ENCODE results near the gene UHRF1. TPM values are rescaled to one million over a fixed set of nuclear protein-coding genes. Genes with fewer than 3 reads are reported as not detected.

UHRF1 gene
- total and polyA plus RNA-seq, 2 of the 13 experiments (the other 11 are each of a cell fraction or from before 2014, with no cell fraction given): 6.8 to 78.4 TPM

- TF ChIP-seq ZNF644 (CRISPR knock-in tag; IDR thresholded peaks at IDR 0.05; ENCODE audit: low read depth) (peak; percentile 64), HMG20B (CRISPR knock-in tag; conservative IDR thresholded peaks at IDR 0.05) (0 out of 2 replicates have a peak, but pooled peaks have one; percentile 39), KLF6 (CRISPR knock-in tag; IDR thresholded peaks at IDR 0.05) (peak; percentile 59; the same call in 1 of the 2 replicates), ZNF451 (CRISPR knock-in tag; IDR thresholded peaks at IDR 0.05) (no peak), HMGA1 (CRISPR knock-in tag; conservative IDR thresholded peaks at IDR 0.05) (no peak), ZBTB1 (CRISPR knock-in tag; IDR thresholded peaks at IDR 0.05; ENCODE audit: borderline replicate concordance) (no peak), NCOA2 (CRISPR knock-in tag; IDR thresholded peaks at IDR 0.05) (peak; percentile 80), AFF4 (CRISPR knock-in tag; IDR thresholded peaks at IDR 0.05) (no peak), HNF4G (IDR thresholded peaks at IDR 0.05; ENCODE audit: borderline replicate concordance, low read depth, low read length) (no peak), HNF4G (CRISPR knock-in tag; IDR thresholded peaks at IDR 0.05; ENCODE audit: borderline replicate concordance, low read depth) (no peak), DPF2 (CRISPR knock-in tag; IDR thresholded peaks at IDR 0.05; ENCODE audit: borderline replicate concordance, low read depth) (peak; percentile 80), ZNF251 (CRISPR knock-in tag; IDR thresholded peaks at IDR 0.05) (no peak), ETV5 (CRISPR knock-in tag; IDR thresholded peaks at IDR 0.05; ENCODE audit: borderline replicate concordance) (peak; percentile 99), KDM2A (CRISPR knock-in tag; IDR thresholded peaks at IDR 0.05; ENCODE audit: borderline replicate concordance, low read depth) (peak; percentile 64), MYC (CRISPR knock-in tag; IDR thresholded peaks at IDR 0.05; ENCODE audit: borderline replicate concordance) (peak; percentile 9; the same call in 1 of the 2 replicates), HOXA5 (CRISPR knock-in tag; IDR thresholded peaks at IDR 0.05) (0 out of 2 replicates have a peak, but pooled peaks have one; percentile 43), TEAD2 (CRISPR knock-in tag; IDR thresholded peaks at IDR 0.05) (no peak), REXO4 (CRISPR knock-in tag; IDR thresholded peaks at IDR 0.05; ENCODE audit: borderline replicate concordance) (no peak), RFXANK (CRISPR knock-in tag; IDR thresholded peaks at IDR 0.05) (no peak; the same call in 1 of the 2 replicates)
- TF ChIP-seq, protein P1, sequence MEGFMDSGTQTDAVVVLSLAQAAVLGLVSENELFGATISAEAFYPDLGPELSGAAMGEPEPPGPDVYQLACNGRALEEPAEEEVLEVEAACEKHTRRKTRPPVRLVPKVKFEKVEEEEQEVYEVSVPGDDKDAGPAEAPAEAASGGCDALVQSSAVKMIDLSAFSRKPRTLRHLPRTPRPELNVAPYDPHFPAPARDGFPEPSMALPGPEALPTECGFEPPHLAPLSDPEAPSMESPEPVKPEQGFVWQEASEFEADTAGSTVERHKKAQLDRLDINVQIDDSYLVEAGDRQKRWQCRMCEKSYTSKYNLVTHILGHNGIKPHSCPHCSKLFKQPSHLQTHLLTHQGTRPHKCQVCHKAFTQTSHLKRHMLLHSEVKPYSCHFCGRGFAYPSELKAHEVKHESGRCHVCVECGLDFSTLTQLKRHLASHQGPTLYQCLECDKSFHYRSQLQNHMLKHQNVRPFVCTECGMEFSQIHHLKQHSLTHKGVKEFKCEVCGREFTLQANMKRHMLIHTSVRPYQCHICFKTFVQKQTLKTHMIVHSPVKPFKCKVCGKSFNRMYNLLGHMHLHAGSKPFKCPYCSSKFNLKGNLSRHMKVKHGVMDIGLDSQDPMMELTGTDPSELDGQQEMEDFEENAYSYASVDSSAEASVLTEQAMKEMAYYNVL (CRISPR knock-in tag; IDR thresholded peaks at IDR 0.05; ENCODE audit: borderline replicate concordance): peak; percentile 87; the same call in 1 of the 2 replicates
- TF ChIP-seq, protein P2, sequence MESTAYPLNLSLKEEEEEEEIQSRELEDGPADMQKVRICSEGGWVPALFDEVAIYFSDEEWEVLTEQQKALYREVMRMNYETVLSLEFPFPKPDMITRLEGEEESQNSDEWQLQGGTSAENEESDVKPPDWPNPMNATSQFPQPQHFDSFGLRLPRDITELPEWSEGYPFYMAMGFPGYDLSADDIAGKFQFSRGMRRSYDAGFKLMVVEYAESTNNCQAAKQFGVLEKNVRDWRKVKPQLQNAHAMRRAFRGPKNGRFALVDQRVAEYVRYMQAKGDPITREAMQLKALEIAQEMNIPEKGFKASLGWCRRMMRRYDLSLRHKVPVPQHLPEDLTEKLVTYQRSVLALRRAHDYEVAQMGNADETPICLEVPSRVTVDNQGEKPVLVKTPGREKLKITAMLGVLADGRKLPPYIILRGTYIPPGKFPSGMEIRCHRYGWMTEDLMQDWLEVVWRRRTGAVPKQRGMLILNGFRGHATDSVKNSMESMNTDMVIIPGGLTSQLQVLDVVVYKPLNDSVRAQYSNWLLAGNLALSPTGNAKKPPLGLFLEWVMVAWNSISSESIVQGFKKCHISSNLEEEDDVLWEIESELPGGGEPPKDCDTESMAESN (CRISPR knock-in tag; conservative IDR thresholded peaks at IDR 0.05): no peak; the same call in 1 of the 2 replicates
Observed at GRCh38 chr19:4870025-4870700, 39.1 kb upstream of the UHRF1 start (continued).
